ACHN (cell line): ENCODE data around the gene PNLDC1.
"Not testable (repeated sequence)": the region's sequence is repeated elsewhere in the genome, so short reads cannot be mapped to it uniquely, and the experiment has no call there.

Experiments used
- DNase-seq: peaks from one replicate; pipeline ENCODE4 v3.0.0-alpha.2; 2015
- in situ Hi-C: cut with HindIII; loops from 2 replicates; pipeline ENCODE4 v1.10.0; 2017; ENCODE audit warnings: low sequenced_read_pairs, low pct_ligation_motif_present, low pct_unique_long_range_greater_than_20kb

The PNLDC1 gene

DNA sequence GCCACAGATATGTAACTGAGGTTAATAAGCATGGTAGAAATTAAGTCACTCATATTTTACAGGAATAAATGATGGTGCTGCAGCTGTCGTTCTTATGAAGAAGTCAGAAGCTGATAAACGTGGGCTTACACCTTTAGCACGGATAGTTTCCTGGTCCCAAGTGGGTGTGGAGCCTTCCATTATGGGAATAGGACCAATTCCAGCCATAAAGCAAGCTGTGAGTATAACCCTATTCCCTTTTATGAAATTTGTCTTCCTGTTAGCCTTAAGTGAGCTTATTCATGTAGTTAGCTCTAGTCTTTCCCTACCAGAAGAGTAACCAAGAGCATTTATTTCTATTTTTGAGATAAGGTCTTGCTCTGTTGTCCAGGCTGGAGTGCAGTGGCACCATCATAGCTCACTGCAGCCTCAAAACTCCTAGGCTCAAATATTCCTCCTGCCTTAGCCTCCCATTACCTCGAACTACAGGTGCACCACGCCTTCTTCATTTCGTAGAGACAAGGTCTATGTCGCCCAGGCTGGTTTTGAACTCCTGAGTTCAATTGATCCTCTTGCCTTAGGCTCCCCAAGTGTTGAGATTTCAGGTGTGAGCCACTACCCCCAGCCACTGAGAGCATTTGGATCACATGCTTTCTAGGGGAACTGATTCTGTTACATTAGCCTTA lies 22.7 kb upstream of the PNLDC1 start:
- DNase-seq = no peak
- in situ Hi-C loops = no loop called here

GRCh38 chr6:159778131-159778530 lies 21.9 kb upstream of the PNLDC1 start:
- in situ Hi-C loops = no loop called here

GRCh38 chr6:159778542-159779103 lies 21.5 kb upstream of the PNLDC1 start:
- DNase-seq = no peak
- in situ Hi-C loops = no loop called here

More at GRCh38 chr6:159778131-159778530, 21.9 kb upstream of the PNLDC1 start:
- DNase-seq = no peak

GRCh38 chr6:159788276-159788675 lies 11.8 kb upstream of the PNLDC1 start:
- no peak for DNase-seq
- in situ Hi-C loops = no loop called here

DNA sequence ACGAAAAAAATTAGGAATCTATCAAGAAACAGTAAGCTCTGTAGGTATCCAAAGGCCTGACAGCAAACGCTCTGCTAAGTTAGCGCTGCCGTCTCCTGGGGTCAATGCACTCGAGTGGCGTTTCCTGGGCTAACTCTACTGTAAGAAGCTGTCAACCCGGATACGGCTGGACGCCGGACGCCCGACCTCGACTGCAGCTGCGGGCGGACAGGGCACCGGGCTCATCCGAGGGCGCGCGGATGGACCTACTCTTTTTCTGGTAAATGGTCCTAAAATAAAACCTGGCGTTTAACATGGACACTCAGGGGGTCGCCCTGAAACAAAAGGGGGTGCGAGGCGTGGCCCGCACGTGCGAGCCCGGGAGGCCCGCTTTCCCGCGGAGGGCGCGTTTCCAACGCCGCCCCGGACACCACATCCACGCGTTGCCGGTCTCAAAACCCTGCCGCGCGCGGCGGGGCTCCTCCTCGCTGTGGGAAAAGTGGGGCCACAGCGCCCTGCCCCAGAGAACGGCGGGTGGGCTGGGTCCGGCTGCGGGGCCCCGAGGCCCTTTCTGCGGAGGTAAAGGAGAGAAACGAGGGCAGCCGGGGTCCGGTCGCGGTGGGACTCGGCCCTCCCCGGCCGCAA lies 11.2 kb upstream of the PNLDC1 start:
- in situ Hi-C loops = no loop called here
- DNase-seq = peak; percentile 42

DNA sequence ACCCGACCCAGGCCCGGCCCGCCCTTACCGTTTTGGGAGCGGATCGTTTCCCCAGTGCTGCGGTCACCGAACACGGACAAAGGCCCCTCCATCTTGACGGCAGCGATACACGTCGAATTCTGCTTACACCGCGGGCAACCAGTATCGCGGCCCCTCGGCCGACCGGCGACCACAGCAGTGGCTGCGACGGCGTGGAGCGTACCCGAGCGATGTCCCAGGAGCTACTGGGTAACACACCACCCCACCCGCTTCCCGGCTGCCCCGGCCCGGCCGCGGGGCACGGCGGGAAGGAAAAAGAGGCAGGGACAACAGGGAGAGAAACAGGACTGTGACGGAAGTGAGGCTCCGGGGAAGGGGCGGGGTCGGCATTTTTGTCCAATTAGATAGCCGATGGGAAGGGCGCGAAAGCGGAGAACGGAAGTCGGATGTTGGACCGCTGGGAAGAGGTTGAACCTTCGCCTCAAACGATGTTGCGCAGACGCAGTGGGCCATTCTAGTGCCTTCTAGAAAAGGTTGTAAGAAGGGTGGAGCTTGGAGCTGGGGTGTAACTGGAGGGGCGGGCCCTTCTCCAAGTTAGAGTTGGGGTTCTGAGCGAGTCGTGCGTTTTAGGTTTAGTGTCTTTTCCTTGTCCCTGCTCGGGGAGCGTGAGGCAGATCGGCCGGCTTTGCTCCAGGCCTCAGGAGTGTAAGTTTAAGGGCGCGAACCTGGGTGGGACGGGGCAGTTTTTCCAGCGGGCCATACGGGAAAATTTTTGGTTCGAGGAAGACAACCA lies 10.5 kb upstream of the PNLDC1 start, which contains the start of gene TCP1:
Gene TCP1 (minus strand): TSS at position 226 of the 772 bp plus-strand sequence. CDS start 134 bp downstream, at position 92.
- in situ Hi-C loops = no loop called here
- DNase-seq = peak; percentile 99

DNA sequence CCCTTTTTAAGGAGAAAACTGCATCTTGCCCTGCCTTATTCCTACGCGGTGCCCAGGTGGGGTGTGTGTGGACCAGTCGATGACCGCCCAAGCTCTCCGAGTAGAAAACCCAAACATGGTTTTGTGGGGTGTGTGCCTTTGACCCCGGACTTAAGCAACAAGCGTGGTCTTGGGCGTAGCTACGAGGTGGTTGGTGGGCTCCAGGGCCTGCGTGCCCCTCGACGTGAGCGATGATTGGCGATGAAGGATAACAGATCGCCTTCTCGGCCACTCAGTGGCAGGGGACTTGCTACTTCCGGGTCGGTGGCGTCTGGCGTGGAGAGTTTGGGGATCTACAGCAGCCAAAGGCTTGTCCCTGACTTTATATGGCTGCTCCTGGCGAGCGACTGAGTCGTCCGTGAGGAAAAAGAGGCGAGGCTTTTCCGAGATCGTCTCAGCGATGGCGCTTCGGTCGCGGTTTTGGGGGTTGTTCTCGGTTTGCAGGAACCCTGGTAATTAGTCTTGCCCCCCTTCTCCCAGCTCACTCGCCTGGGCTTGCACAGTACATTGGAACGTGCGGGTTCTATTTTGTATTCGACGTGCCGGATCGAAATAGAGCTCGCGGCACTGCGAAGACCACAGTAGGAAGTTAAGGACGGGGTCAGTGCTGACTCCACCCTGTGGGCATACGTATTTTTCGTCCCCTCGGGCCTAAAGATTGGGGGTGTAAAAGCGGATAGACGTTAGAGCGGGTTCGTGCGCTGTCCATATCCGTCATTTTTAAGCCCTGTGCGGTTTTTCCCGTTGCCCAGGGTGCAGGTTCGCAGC lies 9.7 kb upstream of the PNLDC1 start, which contains the start of gene MRPL18:
Gene MRPL18 (plus strand): TSS at position 319 of the 807 bp plus-strand sequence. CDS start 121 bp downstream, at position 440.
- DNase-seq = peak; percentile 94
- in situ Hi-C loops = no loop called here

- DNase-seq = no peak
- in situ Hi-C loops = no loop called here
Measured at GRCh38 chr6:159790956-159791598, 9.0 kb upstream of the PNLDC1 start.

GRCh38 chr6:159794976-159795375 lies 5.1 kb upstream of the PNLDC1 start:
- in situ Hi-C loops, DNase-seq: not testable (repeated sequence)

DNA sequence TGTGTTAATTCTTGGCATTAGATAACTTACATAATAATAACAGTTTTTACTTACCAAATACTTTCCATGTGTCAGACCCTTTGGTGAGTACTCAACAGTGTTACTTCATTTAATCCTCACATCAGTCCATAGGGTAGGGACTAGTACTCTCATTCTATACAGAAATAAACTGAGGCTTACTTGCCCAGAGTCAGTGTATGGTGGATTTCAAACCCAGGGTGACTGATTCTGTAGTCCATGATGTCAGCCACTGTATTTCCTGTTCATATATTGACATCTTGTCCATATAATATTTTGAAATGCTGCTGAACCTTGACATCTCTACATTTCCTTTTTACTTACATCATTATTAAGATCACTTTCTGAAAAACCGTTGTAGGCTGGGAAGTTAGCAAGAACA lies 2.5 kb upstream of the PNLDC1 start:
- DNase-seq = no peak
- in situ Hi-C loops = no loop called here

GRCh38 chr6:159801935-159802334 lies 1.9 kb downstream of the PNLDC1 start:
- in situ Hi-C loops = no loop called here
- DNase-seq = no peak

DNA sequence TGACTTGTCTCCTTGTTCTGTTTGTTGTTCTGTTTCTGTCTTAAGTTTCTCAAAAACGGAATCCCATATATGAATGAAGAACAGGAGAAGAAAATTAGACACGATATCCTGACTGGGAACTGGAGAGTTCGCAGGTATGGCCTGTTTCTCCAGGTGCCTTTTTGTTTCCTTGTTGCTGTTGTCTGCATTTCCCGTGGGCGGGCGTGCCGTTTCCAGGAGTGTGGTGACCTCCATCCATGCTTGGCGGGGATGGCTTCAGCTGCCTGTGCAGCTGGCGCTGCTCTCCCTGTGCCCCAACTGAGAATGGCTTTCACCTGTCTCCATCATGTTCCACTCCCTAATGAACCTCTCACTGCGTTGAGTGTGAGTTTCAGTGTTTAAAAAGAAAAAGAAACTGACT lies 4.4 kb downstream of the PNLDC1 start:
- no peak for DNase-seq
- in situ Hi-C loops = no loop called here

DNA sequence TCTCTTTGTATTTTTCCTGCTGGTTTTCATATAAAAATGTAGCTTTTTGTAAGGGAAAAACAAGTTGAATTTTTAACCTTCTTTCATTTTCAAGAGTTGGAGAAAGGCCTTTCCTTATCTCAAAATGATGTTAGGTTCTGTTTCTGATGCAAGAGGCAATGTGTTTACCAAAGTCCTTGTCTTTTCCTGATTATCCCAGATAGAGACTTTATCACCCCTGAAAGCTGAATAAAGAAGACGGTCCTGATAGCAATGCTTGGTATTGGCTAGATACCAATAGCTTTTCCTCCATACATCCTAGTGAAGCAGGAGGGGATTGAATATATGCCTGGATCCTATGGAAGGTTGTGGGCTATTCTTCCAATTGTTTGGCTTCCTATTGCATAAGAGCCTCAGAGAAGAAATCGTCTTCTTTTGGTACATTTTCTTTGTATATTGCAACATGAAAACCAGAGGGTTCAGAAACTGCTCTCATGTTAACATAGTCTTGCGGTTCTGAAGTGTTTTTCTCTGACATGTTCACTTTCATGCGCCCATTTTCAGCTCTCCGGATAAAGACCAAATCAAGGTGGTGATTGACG lies 5.5 kb downstream of the PNLDC1 start:
- no peak for DNase-seq
- in situ Hi-C loops = no loop called here

GRCh38 chr6:159806021-159806458 lies 6.0 kb downstream of the PNLDC1 start:
- DNase-seq = no peak
- in situ Hi-C loops = no loop called here

- in situ Hi-C loops = no loop called here
- DNase-seq = no peak
Measured at GRCh38 chr6:159807150-159807858, 7.2 kb downstream of the PNLDC1 start.

- in situ Hi-C loops = no loop called here
Measured at GRCh38 chr6:159808647-159809046, 8.6 kb downstream of the PNLDC1 start.

DNA sequence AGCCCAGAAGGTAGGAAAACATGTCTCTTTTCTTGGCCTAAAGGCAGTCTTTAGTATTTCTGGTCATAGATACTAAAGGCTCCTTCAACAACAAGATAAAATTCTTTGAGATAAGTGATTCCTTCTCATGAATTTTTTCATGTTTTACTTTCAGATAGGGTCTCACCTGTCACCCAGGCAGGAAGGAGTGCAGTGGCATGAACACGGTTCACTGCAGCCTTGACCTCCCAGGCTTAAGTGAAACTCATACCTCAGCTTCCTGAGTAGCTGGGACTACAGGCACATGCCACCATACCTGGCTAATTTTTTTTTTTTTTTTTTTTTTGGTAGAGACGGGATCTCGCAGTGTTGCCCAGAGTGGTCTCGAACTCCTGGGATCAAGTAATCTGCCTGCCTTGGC lies 9.1 kb downstream of the PNLDC1 start:
- no peak for DNase-seq
- in situ Hi-C loops = no loop called here

More at GRCh38 chr6:159808647-159809046, 8.6 kb downstream of the PNLDC1 start:
- no peak for DNase-seq
